ENCODE measurements around the gene NWD2.
"Not testable (repeated sequence)": the region's sequence is repeated elsewhere in the genome, so short reads cannot be mapped to it uniquely, and the experiment has no call there.

The NWD2 gene

GRCh38 chr4:37473807-37474206, 229.3 kb downstream of the NWD2 start:
- DNase-seq = no peak

- DNase-seq = no peak
Observed at GRCh38 chr4:37475087-37475486, 230.5 kb downstream of the NWD2 start.

GRCh38 chr4:37475776-37476175, 231.2 kb downstream of the NWD2 start:
- no peak for DNase-seq

GRCh38 chr4:37476256-37476655, 231.7 kb downstream of the NWD2 start:
- DNase-seq = no peak

GRCh38 chr4:37476691-37477090, 232.1 kb downstream of the NWD2 start:
- DNase-seq = no peak

- DNase-seq = no peak
Observed at GRCh38 chr4:37477126-37477525, 232.6 kb downstream of the NWD2 start.

- no peak for DNase-seq
Observed at GRCh38 chr4:37478151-37478550, 233.6 kb downstream of the NWD2 start.

- DNase-seq = no peak
Observed at GRCh38 chr4:37480509-37480908, 236.0 kb downstream of the NWD2 start.

GRCh38 chr4:37481547-37482122, 237.1 kb downstream of the NWD2 start:
- no peak for DNase-seq

- no peak for DNase-seq
Observed at GRCh38 chr4:37482236-37482913, 237.8 kb downstream of the NWD2 start.

- no peak for DNase-seq
Observed at GRCh38 chr4:37483610-37484009, 239.1 kb downstream of the NWD2 start.

GRCh38 chr4:37486166-37486565, 241.6 kb downstream of the NWD2 start:
- no peak for DNase-seq

GRCh38 chr4:37487668-37488067, 243.1 kb downstream of the NWD2 start:
- no peak for DNase-seq

GRCh38 chr4:37489697-37490096, 245.2 kb downstream of the NWD2 start:
- DNase-seq = no peak

- no peak for DNase-seq
Observed at GRCh38 chr4:37490391-37491347, 246.1 kb downstream of the NWD2 start.

- not testable (repeated sequence) for DNase-seq
Observed at GRCh38 chr4:37495353-37495752, 250.8 kb downstream of the NWD2 start.

Data from activated CD4-positive, alpha-beta T cell treated with anti-CD3 and anti-CD28 coated beads, Interleukin-2, amount 50 U/mL, for 48 hours (primary cell).